T-helper 2 cell treated with Interferon-gamma antibody and Interleukin-4, amounts not matched to agents 5 μg/mL and 100 μg/mL, for 36 hours (primary cell): ENCODE results near the gene NCF2.

Experiments
- DNase-seq: peaks from one replicate; pipeline ENCODE4 v3.0.0; 2021; ENCODE audit warnings: low spot score
- H3K27ac Mint-ChIP-seq: one replicate; pipeline ENCODE4 v1.8.0; 2021; ENCODE audit warnings: mild to moderate bottlenecking, mixed read lengths
- H3K27me3 Mint-ChIP-seq: one replicate; pipeline ENCODE4 v1.8.0; 2021; ENCODE audit warnings: low read depth, mixed read lengths
- H3K36me3 Mint-ChIP-seq: one replicate; pipeline ENCODE4 v1.8.0; 2021; ENCODE audit warnings: low read depth, mixed read lengths
- H3K4me1 Mint-ChIP-seq: one replicate; pipeline ENCODE4 v1.8.0; 2021; ENCODE audit warnings: low read depth, mixed read lengths
- H3K4me3 Mint-ChIP-seq: one replicate; pipeline ENCODE4 v1.8.0; 2022; ENCODE audit warnings: mild to moderate bottlenecking, moderate library complexity, mixed read lengths
- H3K9me3 Mint-ChIP-seq: one replicate; pipeline ENCODE4 v1.8.0; 2021; ENCODE audit warnings: mixed read lengths

NCF2 gene

DNA sequence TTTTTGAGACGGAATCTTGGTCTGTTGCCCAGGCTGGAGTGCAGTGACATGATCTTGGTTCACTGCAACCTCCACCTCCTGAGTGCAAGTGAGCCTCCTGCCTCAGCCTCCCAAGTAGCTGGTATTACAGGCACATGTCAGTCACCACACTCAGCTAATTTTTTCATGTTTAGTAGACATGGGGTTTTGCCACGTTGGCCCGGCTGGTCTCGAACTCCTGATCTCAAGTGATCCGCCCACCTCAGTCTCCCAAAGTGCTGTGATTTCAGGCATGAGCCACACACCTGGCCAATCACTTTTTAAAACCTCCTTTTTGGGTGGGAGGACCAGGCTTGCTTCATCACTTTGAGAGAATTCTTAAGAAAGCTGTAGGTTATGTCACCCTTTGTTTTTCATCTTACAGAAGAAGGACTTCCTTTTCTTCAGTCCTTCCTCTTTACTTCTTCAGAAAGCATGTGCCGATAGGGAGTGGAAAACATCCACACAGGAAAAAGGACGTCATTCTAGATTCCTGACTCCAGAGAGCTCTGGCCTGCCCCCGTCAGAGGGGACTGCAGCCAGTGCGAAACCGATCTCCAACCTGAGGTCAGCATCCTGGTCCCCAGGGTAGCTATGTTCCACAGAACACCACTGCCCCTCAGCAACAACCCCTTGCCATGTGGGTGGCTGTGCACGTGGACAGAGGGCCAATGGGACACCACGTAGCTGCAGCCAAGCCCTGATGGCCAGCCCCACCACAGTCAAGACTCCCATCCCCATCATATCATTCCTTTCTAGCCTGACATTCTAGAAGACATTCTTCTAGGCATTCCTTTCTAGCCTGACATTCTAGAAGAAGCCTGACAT is 21.9 kb downstream of the NCF2 start:
- Mint-ChIP-seq H3K27me3 (no peaks in the 10 kb centered on the region), H3K9me3 (no peaks in the 10 kb centered on the region), H3K36me3 (peaks cover 8% of the 10 kb centered on the region), H3K4me3 (no peak overlapping the region), H3K4me1 (peaks cover 5% of the 10 kb centered on the region), H3K27ac (no peak overlapping the region)
- DNase-seq: no peak

DNA sequence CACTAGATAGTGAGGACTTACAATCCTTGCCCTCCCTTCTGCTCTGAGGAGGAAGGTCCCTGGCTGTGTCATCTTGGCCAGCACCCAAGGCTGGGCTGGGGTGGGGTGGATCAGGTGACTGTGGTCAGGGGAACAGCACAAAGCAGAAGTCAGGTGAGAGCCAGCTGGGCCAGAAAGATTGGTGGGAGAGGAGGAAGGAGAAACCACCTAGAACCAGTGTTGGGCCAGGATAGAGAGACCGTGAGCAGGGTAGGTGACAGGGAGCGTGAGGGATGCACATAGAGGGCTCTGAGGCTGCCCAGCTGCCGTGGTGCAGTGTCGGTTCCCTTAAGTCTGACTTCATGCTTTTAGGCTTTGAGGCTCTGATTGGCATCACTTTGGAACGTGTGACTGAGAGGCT is 22.7 kb downstream of the NCF2 start:
- H3K4me3 Mint-ChIP-seq: no peak overlapping the region
- H3K27me3 Mint-ChIP-seq: no peaks in the 10 kb centered on the region
- DNase-seq: no peak
- peaks cover 7% of the 10 kb centered on the region for H3K36me3 Mint-ChIP-seq
- peaks cover 5% of the 10 kb centered on the region for H3K4me1 Mint-ChIP-seq
- peak overlapping the region; percentile 22 for H3K27ac Mint-ChIP-seq
- no peaks in the 10 kb centered on the region for H3K9me3 Mint-ChIP-seq

DNA sequence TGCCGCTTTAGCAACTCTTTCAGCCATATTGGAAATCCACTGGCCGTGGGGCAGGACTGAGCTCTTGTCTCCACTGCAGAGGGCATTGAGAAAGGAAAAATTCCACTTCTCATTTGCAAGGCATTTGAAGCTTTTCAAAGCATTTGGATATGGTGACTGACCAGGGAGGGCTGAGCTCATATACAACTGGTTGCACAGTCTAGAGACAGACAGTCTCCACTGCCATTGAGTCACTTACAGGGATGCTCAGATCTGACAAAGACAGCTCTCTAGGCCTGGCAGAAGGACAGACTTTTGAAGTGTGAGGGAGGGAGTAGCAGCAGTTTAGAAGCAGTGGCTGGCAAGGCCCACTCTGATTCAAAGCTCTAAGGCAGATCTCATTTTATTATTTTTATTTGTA is 24.2 kb downstream of the NCF2 start:
- Mint-ChIP-seq H3K27ac (no peak overlapping the region), H3K4me3 (no peak overlapping the region), H3K36me3 (peaks cover 9% of the 10 kb centered on the region), H3K27me3 (no peaks in the 10 kb centered on the region), H3K9me3 (no peaks in the 10 kb centered on the region), H3K4me1 (peaks cover 5% of the 10 kb centered on the region)
- no peak for DNase-seq

DNA sequence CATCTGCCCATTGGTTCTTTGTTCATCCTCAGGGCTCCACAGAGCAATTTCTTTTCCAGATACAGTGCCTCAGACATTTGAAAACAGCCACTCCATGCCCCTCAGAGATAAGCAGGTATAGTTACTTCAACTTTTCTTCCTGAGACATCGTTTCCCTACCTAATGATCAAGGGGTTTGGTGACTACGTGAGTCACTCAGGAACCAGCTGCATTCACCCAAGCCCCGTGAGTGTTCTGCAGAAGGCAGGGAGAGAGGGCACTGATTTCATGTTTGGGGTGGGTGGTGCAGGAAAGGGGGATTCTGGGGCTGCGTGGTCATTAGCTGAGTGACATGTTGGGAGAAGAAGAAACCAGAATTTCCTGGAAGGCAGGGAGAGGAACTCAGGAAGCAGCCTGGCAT is 25.0 kb downstream of the NCF2 start:
- Mint-ChIP-seq H3K27ac (no peak overlapping the region), H3K4me1 (peaks cover 5% of the 10 kb centered on the region), H3K36me3 (peaks cover 14% of the 10 kb centered on the region), H3K27me3 (no peaks in the 10 kb centered on the region), H3K9me3 (no peaks in the 10 kb centered on the region), H3K4me3 (no peak overlapping the region)
- DNase-seq: no peak

DNA sequence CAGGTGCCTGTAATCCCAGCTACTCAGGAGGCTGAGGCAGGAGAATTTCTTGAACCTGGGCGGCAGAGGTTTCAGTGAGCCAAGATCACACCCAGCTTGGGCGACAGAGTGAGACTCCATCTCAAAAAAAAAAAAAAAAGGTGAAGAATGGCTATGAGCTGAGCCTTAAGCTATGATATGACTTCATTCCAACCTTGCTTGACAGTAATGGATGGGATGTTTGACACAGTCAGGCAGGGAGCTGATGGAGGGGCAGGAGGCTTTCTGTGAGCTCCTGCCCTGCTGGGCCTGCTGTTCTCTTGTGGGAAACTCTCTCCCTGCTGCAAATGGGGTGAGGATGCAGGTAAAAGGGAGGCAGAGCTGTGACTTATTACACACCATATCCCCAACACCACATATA is 27.6 kb downstream of the NCF2 start:
- Mint-ChIP-seq H3K27ac (peak overlapping the region; percentile 57), H3K4me3 (no peak overlapping the region), H3K4me1 (peaks cover 5% of the 10 kb centered on the region), H3K27me3 (no peaks in the 10 kb centered on the region), H3K36me3 (peaks cover 25% of the 10 kb centered on the region), H3K9me3 (no peaks in the 10 kb centered on the region)
- no peak for DNase-seq

DNA sequence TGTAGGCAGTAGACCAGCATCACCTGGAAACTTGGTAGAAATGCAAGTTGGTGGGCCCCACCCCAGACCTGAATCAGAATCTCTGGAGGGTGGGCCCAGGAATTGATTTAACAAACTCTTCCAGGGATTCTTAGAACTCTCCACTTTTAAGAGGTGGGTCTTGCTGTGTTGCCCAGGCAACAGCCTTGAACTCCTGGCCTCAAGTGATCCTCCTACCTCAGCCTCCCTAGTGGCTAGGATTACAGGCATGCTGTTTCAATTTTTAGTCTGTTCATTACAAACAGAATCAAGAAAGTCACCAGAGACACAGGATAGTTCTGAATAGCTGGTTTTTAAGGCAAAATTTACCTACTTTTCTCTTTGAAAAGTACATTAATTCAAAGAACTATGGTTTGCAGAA is 31.2 kb downstream of the NCF2 start:
- Mint-ChIP-seq H3K4me3 (no peak overlapping the region), H3K27ac (no peak overlapping the region), H3K9me3 (no peaks in the 10 kb centered on the region), H3K27me3 (no peaks in the 10 kb centered on the region), H3K36me3 (peaks cover 36% of the 10 kb centered on the region), H3K4me1 (no peaks in the 10 kb centered on the region)
- DNase-seq: no peak

DNA sequence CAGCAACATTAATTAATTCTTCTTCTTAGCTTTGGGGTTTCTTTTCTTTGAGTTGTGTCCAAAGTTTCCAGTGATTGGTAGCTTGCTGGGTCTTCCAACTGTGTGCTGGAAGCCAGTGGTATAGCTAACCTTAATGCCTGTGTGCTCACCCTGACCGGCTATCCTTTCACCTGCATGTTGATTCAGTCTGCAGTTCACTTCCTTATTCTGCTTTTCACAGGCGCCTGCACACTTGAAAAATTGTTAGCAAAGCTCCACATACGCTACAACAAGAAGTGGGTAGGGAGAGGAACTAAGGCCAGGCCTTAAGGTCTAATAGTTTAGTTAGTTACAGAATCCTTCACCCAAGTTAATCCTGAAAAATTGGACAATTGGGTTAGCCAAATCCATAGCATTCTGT is 35.7 kb downstream of the NCF2 start:
- H3K27me3 Mint-ChIP-seq: no peaks in the 10 kb centered on the region
- H3K4me1 Mint-ChIP-seq: peaks cover 1% of the 10 kb centered on the region
- H3K4me3 Mint-ChIP-seq: no peak overlapping the region
- H3K9me3 Mint-ChIP-seq: no peaks in the 10 kb centered on the region
- peak overlapping the region; percentile 20 for H3K27ac Mint-ChIP-seq
- H3K36me3 Mint-ChIP-seq: peaks cover 53% of the 10 kb centered on the region
- DNase-seq: no peak

DNA sequence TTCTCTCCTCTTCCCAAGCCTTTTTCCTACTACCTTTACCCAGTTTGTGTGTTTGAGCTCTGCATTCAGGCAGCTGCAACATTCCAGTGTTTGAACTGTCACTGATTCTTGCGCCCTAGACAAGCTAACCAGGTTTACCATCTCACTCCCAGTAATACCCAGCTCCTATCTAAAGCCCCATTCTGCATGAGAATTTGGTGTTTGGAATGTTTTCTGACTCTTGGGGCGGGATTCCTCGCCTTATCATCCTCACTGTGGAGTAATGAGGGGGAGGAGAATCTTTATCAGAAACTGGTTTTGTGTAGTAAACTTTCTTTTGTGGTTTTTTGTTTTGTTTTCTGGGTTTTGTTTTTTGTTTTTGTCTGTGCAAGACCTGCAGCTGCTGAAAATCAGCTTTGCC is 36.5 kb downstream of the NCF2 start:
- no peak overlapping the region for H3K4me3 Mint-ChIP-seq
- H3K4me1 Mint-ChIP-seq: peaks cover 1% of the 10 kb centered on the region
- DNase-seq: no peak
- H3K27me3 Mint-ChIP-seq: no peaks in the 10 kb centered on the region
- H3K27ac Mint-ChIP-seq: no peak overlapping the region
- peaks cover 57% of the 10 kb centered on the region for H3K36me3 Mint-ChIP-seq
- no peaks in the 10 kb centered on the region for H3K9me3 Mint-ChIP-seq

DNA sequence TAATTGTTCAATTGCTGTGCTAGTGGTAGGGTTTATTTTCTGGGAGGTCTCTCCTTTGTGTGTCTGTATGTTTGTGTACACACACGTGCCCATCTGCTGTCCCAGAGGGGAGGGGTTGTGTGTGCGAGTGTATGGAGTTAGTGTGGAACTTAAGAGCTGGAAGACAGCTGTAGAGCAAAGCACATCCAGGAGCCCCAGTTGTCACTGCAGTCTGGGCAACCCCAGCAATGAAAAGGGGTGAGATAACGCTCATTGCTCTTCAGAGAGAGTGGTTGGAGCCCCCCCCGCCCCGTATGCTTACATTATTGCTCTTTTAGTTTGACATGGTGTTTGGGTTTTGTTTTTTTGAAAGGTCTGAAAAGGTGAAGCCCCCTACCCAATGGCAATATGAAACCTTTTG is 36.9 kb downstream of the NCF2 start:
- Mint-ChIP-seq H3K36me3 (peaks cover 58% of the 10 kb centered on the region), H3K27me3 (no peaks in the 10 kb centered on the region), H3K4me1 (peaks cover 1% of the 10 kb centered on the region), H3K27ac (no peak overlapping the region), H3K9me3 (no peaks in the 10 kb centered on the region), H3K4me3 (no peak overlapping the region)
- DNase-seq: no peak

DNA sequence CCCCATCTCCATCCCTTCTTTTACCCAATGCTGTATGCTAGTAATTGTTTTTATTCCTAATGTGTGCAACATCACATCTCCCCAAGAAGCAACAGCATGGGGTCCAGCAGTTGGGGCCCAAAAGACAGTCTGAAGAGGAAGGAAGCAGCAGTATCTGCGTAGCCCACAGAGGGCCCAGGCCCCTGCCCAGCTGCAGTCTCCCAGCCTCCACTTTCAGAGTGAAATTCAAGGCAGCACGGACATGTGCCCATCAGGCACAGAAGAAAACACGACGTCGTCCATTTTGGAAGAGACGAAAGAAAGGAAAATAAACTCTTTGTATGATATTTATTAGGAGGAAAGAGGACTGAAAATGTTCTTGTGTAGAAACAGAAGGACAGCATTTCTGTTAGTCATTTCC is 37.4 kb downstream of the NCF2 start:
- Mint-ChIP-seq H3K4me3 (no peak overlapping the region), H3K36me3 (peaks cover 59% of the 10 kb centered on the region), H3K27ac (no peak overlapping the region), H3K9me3 (no peaks in the 10 kb centered on the region), H3K27me3 (no peaks in the 10 kb centered on the region), H3K4me1 (peaks cover 1% of the 10 kb centered on the region)
- DNase-seq: no peak

DNA sequence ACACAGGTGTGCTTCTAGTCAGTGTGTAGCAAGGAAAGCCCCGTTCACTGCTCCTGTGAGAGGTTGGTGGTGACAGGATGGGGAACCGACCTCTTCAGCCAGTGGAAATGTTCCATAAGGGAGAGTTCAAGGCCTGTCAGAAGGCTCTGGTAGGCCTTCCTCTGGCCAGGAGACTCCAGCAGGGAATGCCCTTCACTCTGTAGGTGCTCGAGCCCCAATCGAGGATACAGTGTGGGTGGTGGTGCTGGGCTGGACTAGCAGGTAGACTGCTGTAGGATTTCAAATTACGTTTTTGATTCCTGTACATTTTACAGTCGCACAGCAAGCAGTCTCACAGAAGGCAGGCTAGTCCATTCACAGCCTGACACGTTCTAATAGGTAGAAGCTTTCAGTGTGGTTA is 37.8 kb downstream of the NCF2 start:
- H3K27me3 Mint-ChIP-seq: no peaks in the 10 kb centered on the region
- H3K36me3 Mint-ChIP-seq: peaks cover 57% of the 10 kb centered on the region
- H3K9me3 Mint-ChIP-seq: no peaks in the 10 kb centered on the region
- H3K4me3 Mint-ChIP-seq: no peak overlapping the region
- no peak overlapping the region for H3K27ac Mint-ChIP-seq
- DNase-seq: no peak
- peaks cover 1% of the 10 kb centered on the region for H3K4me1 Mint-ChIP-seq

DNA sequence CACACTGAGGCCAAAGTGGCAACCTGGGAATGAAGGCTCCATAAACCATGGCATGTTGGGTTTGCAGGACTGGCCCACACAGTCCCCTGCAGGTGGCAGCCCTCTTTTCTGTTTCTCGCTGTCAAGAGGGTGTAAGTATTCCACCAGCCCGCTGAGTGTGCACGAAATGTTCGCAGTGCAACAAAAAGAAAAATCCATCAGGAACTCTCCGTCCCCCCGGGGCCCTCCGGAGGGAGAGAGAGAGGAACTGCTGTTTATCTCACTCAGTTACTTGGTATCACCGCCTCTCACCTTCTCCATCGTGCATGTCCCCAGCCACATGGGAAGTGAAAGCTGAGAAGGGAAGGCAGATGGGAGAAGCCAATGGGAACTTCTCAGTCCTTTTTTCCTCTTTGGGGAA is 38.3 kb downstream of the NCF2 start:
- Mint-ChIP-seq H3K9me3 (no peaks in the 10 kb centered on the region), H3K4me1 (peaks cover 2% of the 10 kb centered on the region), H3K36me3 (peaks cover 59% of the 10 kb centered on the region), H3K27me3 (no peaks in the 10 kb centered on the region), H3K27ac (no peak overlapping the region), H3K4me3 (no peak overlapping the region)
- no peak for DNase-seq

DNA sequence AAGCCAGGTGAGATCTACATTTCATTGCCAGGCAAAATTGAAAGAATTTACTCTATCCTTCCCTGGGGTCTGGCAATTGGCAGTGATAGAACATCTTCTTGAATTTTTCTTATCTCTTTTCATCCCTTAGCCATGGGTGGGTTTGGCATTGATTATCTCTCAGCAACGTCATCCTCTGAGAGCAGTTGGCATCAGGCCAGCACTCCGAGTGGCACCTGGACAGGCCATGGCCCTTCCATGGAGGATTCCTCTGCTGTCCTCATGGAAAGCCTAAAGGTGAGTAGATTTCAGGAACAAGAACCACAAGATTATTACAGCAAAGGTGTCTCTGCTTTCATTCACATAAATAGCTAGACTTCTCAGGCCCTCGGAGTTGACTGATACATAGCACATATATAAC is 39.3 kb downstream of the NCF2 start:
- no peak overlapping the region for H3K27ac Mint-ChIP-seq
- DNase-seq: no peak
- H3K4me3 Mint-ChIP-seq: no peak overlapping the region
- no peaks in the 10 kb centered on the region for H3K27me3 Mint-ChIP-seq
- no peaks in the 10 kb centered on the region for H3K9me3 Mint-ChIP-seq
- peaks cover 5% of the 10 kb centered on the region for H3K4me1 Mint-ChIP-seq
- H3K36me3 Mint-ChIP-seq: peaks cover 63% of the 10 kb centered on the region

DNA sequence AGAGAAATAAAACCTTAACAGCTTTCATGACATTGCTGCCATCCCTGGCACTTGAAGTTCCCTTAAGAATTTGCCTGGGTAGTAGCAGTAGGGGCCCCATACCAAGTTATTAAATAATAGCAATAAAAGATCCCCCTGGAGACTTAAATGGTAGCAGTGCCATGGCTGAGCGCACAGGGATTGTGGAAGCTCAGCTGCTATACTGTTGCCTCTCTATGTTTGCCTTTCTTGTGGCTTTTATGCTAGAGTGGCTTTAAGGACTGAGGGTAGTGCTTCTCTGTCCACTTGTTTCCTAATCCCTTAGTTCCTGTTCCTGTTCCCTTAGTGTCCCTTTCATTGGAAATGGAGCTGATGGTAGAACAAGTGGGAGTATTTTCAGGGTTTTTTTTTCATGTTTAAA is 42.1 kb downstream of the NCF2 start:
- Mint-ChIP-seq H3K4me1 (peaks cover 8% of the 10 kb centered on the region), H3K27ac (no peak overlapping the region), H3K4me3 (no peak overlapping the region), H3K27me3 (no peaks in the 10 kb centered on the region), H3K9me3 (no peaks in the 10 kb centered on the region), H3K36me3 (peaks cover 72% of the 10 kb centered on the region)
- DNase-seq: no peak

DNA sequence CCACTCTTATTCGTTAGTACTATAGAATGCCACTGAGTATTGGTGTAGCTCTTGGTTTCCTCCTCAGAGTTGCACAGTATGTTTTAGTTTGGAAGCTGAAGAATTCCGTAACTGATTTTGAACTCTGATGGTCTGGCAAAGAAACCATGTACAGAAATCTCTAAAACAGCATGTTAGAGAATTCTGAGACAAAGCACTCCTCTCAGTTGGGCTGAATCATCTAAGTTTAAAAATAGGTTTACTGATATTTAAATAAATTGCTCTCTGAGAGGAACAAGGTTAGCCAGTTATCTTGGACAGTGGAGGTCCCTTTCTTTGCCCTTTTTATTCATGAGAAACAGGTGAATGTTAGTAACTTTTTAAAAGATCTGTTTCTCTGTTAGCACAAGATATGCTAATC is 43.8 kb downstream of the NCF2 start:
- Mint-ChIP-seq H3K27ac (no peak overlapping the region), H3K9me3 (no peaks in the 10 kb centered on the region), H3K36me3 (peaks cover 68% of the 10 kb centered on the region), H3K4me1 (peaks cover 12% of the 10 kb centered on the region), H3K27me3 (no peaks in the 10 kb centered on the region), H3K4me3 (no peak overlapping the region)
- DNase-seq: no peak
